PFSK-1 (cell line): Measurements from ENCODE around the gene FLNC.

Source experiments
- FOXP2 ChIP-seq: optimal IDR thresholded peaks from 2 replicates; pipeline ENCODE3; 2011; ENCODE audit warnings: borderline replicate concordance, control low read depth, inconsistent platforms; ENCODE audit not compliant: insufficient read depth; ENCODE audit errors: extremely low read length, extremely low read depth
- POLR2AphosphoS5 ChIP-seq: IDR thresholded peaks from 2 replicates; pipeline ENCODE4 v1.6.1; 2012; ENCODE audit warnings: low read depth, mild to moderate bottlenecking, control low read depth, low read length, moderate library complexity
- REST ChIP-seq, 2 experiments: IDR thresholded peaks; 2 replicates each; pipeline versions ENCODE4 v1.6.1 to v1.8.0; 2011 to 2012; ENCODE audit warnings: low read depth in 2 of 2, low read length in 2 of 2, control low read depth in 1 of 2, inconsistent platforms in 1 of 2, mild to moderate bottlenecking in 1 of 2, moderate library complexity in 1 of 2; ENCODE audit not compliant: insufficient read depth in 1 of 2
- SIN3A ChIP-seq: IDR thresholded peaks from 2 replicates; pipeline ENCODE4 v1.6.1; 2012; ENCODE audit warnings: mild to moderate bottlenecking, low read length, moderate library complexity, borderline replicate concordance; ENCODE audit not compliant: insufficient read depth
- TAF1 ChIP-seq: IDR thresholded peaks from 2 replicates; pipeline ENCODE4 v1.6.1; 2012; ENCODE audit warnings: low read length, control low read depth, borderline replicate concordance; ENCODE audit not compliant: insufficient read depth

Gene FLNC

GRCh38 chr7:128884561-128885369 lies 54.6 kb downstream of the FLNC start:
- TF ChIP-seq POLR2AphosphoS5 (no peak), REST (IDR thresholded peaks at IDR 0.05; ENCODE audit: insufficient read depth in 1 of 2, low read depth in 2 of 2, low read length in 2 of 2) (no peak), FOXP2 (no peak), SIN3A (no peak), TAF1 (no peak)

GRCh38 chr7:128885370-128886187 lies 55.4 kb downstream of the FLNC start:
- TF ChIP-seq SIN3A = no peak
- no peak for TF ChIP-seq POLR2AphosphoS5

- TF ChIP-seq FOXP2 (no peak), POLR2AphosphoS5 (no peak), REST (IDR thresholded peaks at IDR 0.05; ENCODE audit: insufficient read depth in 1 of 2, low read depth in 2 of 2, low read length in 2 of 2) (no peak), SIN3A (no peak), TAF1 (no peak)
Observed at GRCh38 chr7:128886391-128887168, 56.4 kb downstream of the FLNC start.

GRCh38 chr7:128887169-128888038 lies 57.2 kb downstream of the FLNC start:
- TF ChIP-seq REST (IDR thresholded peaks at IDR 0.05; ENCODE audit: insufficient read depth in 1 of 2, low read depth in 2 of 2, low read length in 2 of 2) = no peak
- TF ChIP-seq FOXP2 = no peak
- no peak for TF ChIP-seq POLR2AphosphoS5
- TF ChIP-seq TAF1 = no peak
- TF ChIP-seq SIN3A = no peak

GRCh38 chr7:128888039-128888755 lies 58.0 kb downstream of the FLNC start:
- TF ChIP-seq TAF1 (no peak), REST (IDR thresholded peaks at IDR 0.05; ENCODE audit: insufficient read depth in 1 of 2, low read depth in 2 of 2, low read length in 2 of 2) (no peak), SIN3A (no peak), POLR2AphosphoS5 (no peak), FOXP2 (no peak)
